ENCODE results near the gene TM9SF2. TPM values are rescaled to one million over a fixed set of nuclear protein-coding genes. Genes with fewer than 3 reads are reported as not detected.

The TM9SF2 gene, protein sequence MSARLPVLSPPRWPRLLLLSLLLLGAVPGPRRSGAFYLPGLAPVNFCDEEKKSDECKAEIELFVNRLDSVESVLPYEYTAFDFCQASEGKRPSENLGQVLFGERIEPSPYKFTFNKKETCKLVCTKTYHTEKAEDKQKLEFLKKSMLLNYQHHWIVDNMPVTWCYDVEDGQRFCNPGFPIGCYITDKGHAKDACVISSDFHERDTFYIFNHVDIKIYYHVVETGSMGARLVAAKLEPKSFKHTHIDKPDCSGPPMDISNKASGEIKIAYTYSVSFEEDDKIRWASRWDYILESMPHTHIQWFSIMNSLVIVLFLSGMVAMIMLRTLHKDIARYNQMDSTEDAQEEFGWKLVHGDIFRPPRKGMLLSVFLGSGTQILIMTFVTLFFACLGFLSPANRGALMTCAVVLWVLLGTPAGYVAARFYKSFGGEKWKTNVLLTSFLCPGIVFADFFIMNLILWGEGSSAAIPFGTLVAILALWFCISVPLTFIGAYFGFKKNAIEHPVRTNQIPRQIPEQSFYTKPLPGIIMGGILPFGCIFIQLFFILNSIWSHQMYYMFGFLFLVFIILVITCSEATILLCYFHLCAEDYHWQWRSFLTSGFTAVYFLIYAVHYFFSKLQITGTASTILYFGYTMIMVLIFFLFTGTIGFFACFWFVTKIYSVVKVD
- total RNA-seq: 105 and 106 TPM in 2 replicates

DNA sequence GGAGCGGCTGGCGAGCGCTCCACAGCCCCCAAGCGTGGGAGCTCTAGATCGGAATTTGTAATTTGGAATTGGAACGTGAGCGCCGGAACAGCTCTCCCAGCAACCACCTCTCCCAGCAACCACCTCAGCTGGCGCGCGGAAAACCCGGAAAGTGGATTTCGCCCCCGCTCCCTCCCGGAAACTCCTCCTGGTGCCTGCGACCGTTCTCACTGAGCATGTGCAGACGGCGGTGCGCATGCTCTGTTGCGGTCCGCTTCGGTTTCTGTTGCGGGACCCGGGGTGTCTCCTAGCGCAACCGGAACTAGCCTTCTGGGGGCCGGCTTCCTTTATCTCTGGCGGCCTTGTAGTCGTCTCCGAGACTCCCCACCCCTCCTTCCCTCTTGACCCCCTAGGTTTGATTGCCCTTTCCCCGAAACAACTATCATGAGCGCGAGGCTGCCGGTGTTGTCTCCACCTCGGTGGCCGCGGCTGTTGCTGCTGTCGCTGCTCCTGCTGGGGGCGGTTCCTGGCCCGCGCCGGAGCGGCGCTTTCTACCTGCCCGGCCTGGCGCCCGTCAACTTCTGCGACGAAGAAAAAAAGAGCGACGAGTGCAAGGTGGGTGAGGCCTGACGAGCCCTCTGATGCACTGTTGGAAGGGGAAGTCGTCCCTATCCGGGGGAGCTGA is at the start of gene TM9SF2:
Gene TM9SF2 (plus strand): TSS at position 289 of the 664 bp plus-strand sequence. CDS start 135 bp downstream, at position 424.

DNA sequence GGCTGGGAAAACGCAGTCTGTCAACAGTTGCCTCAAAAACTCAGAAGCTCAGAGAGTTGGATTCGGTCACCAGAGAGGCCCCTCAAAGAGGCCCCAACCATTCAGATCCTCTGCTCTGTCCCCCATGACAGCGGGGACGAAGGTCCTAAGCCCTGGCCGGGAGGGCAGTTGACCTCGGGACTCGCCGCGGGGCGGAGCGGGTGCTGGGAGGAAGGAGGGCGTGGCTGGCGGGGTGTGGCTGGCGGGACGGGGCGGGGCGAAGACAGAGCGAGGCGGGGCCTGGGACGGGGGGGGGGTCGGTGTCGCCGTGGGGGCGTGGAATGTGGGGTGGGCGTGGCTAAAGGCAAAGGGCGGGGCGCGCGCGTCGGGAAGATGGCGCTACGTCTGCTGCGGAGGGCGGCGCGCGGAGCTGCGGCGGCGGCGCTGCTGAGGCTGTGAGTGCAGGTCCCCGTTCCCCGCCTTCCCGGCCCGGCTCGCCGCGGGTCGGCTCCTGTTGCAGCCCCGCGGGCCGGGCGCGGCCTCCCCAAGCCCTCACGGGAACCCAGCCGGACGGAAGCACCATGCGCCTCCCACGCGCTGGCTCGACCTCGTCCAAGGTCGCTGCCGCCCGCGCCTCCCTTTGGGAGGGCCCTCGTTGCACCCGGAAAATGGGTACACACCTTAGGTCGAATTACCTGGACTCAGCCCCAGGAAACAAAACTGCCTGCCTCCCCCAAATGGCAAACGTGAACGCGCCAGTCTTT is 105.2 kb downstream of the TM9SF2 start, which contains the start of gene CLYBL:
Gene CLYBL (plus strand): TSS at position 367 of the 743 bp plus-strand sequence.

Small RNAs within 50 kb of the gene (small RNA-seq; reads per million reads assigned to genes)
- 0.11 reads per million for gene AL139035.1

Other genes with a start within 250 kb of the TM9SF2 start
- gene GPR18, start 243.1 kb upstream of the TM9SF2 start, total RNA-seq: not detected in 2 replicates
- gene GPR183, start 194.1 kb upstream of the TM9SF2 start, total RNA-seq: not detected in 2 replicates
- gene CLYBL, start 105.2 kb downstream of the TM9SF2 start, total RNA-seq: 1.1 and 1.4 TPM in 2 replicates

All from subcutaneous preadipocyte (primary cell).